OCI-LY3 (cell line): Measurements from ENCODE around the gene PICALM.
A peak's percentile ranks its signal among the peaks of the same experiment; 100 is the strongest.

Experiments
- H2AFZ ChIP-seq: fragments of 200-600, 300-600 bp; shearing (Covaris generic); 2 replicates; pipeline ENCODE4 v1.6.0; 2014; ENCODE audit warnings: antibody characterized with exemption, low read depth, low read length
- H3K27ac ChIP-seq: fragments of 200-600, 300-600 bp; sonication (generic); 2 replicates; pipeline ENCODE4 v1.5.1; 2014; ENCODE audit warnings: mild to moderate bottlenecking, low read length, moderate library complexity, mixed read lengths
- H3K27me3 ChIP-seq: fragments of 200-600, 300-600 bp; sonication (generic); 2 replicates; pipeline ENCODE4 v1.6.1; 2014; ENCODE audit warnings: low read depth, low read length, mixed read lengths
- H3K36me3 ChIP-seq: fragments of 200-600, 300-600 bp; sonication (generic); replicated peaks from 2 replicates; pipeline ENCODE3; 2014; ENCODE audit warnings: low read depth, low read length, mixed read lengths
- H3K4me1 ChIP-seq: fragments of 300-600, 200-600 bp; sonication (generic); 2 replicates; pipeline ENCODE4 v1.6.1; 2014; ENCODE audit warnings: low read length, mixed read lengths
- H3K4me2 ChIP-seq: fragments of 200-600, 300-600 bp; sonication (generic); 2 replicates; pipeline ENCODE4 v1.6.1; 2014; ENCODE audit warnings: low read length, mixed read lengths
- H3K4me3 ChIP-seq: fragments of 300-600, 200-600 bp; sonication (generic); 2 replicates; pipeline ENCODE4 v1.5.1; 2014; ENCODE audit warnings: antibody characterized with exemption, mild to moderate bottlenecking, low read length, moderate library complexity
- H3K79me2 ChIP-seq: fragments of 300-600, 200-600 bp; shearing (Covaris generic); 2 replicates; pipeline ENCODE4 v1.6.1; 2014; ENCODE audit warnings: mild to moderate bottlenecking, low read length, mixed read lengths
- H3K9ac ChIP-seq: fragments of 300-600, 200-600 bp; shearing (Covaris generic); 2 replicates; pipeline ENCODE4 v1.6.0; 2014; ENCODE audit warnings: mild to moderate bottlenecking, low read length, moderate library complexity
- H3K9me3 ChIP-seq: fragments of 200-600, 300-600 bp; shearing (Covaris generic); 2 replicates; pipeline ENCODE4 v1.6.1; 2014; ENCODE audit warnings: low read length, mixed read lengths; ENCODE audit not compliant: insufficient read depth
- H4K20me1 ChIP-seq: fragments of 200-600, 300-600 bp; sonication (generic); 2 replicates; pipeline ENCODE4 v1.6.1; 2016; ENCODE audit warnings: low read length, mixed read lengths; ENCODE audit not compliant: insufficient read depth
- EZH2phosphoT487 ChIP-seq: fragments of 200-600 bp; shearing (Covaris generic); IDR thresholded peaks from 2 replicates; pipeline ENCODE4 v1.6.1; 2018; ENCODE audit warnings: antibody characterized with exemption, mixed run types, low read depth
- TF ChIP-seq, protein P1 (sequence below): fragments of 200-600, 300-600 bp; sonication (generic); IDR thresholded peaks from 2 replicates; pipeline ENCODE4 v1.5.1; 2014; ENCODE audit warnings: antibody characterized with exemption, low read length, low read depth

PICALM gene

DNA sequence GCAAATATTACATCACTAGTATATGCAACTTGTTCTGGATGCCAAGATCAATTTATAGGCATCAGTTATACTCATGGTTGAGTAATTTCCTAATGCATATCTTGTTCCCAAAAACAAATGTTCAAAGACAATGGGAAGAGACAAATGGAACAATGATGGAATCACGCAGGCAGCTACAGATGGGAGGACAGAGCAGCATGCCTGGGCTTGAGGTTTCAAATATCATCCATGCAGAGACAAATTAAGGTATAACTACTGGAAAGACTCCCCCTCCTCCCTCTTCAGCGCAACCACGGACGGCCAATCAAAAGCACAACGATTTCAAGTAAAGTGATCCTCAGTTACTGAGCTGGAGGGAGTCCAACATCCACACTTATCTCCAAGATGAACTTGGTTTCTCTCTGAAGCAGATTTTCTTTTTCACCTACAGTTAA lies 106.9 kb downstream of the PICALM start:
- Histone ChIP-seq H3K79me2 (peaks cover 16% of the 10 kb centered on the region), H3K4me3 (no peak overlapping the region), H3K27ac (no peak overlapping the region), H4K20me1 (peaks cover 36% of the 10 kb centered on the region), H3K4me2 (no peak overlapping the region), H3K27me3 (no peaks in the 10 kb centered on the region), H2AFZ (no peak overlapping the region), H3K9ac (no peak overlapping the region), H3K36me3 (peaks cover 79% of the 10 kb centered on the region), H3K9me3 (no peaks in the 10 kb centered on the region), H3K4me1 (peaks cover 28% of the 10 kb centered on the region)
- TF ChIP-seq EZH2phosphoT487: no peak
- TF ChIP-seq, protein P1, sequence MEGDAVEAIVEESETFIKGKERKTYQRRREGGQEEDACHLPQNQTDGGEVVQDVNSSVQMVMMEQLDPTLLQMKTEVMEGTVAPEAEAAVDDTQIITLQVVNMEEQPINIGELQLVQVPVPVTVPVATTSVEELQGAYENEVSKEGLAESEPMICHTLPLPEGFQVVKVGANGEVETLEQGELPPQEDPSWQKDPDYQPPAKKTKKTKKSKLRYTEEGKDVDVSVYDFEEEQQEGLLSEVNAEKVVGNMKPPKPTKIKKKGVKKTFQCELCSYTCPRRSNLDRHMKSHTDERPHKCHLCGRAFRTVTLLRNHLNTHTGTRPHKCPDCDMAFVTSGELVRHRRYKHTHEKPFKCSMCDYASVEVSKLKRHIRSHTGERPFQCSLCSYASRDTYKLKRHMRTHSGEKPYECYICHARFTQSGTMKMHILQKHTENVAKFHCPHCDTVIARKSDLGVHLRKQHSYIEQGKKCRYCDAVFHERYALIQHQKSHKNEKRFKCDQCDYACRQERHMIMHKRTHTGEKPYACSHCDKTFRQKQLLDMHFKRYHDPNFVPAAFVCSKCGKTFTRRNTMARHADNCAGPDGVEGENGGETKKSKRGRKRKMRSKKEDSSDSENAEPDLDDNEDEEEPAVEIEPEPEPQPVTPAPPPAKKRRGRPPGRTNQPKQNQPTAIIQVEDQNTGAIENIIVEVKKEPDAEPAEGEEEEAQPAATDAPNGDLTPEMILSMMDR: no peak

DNA sequence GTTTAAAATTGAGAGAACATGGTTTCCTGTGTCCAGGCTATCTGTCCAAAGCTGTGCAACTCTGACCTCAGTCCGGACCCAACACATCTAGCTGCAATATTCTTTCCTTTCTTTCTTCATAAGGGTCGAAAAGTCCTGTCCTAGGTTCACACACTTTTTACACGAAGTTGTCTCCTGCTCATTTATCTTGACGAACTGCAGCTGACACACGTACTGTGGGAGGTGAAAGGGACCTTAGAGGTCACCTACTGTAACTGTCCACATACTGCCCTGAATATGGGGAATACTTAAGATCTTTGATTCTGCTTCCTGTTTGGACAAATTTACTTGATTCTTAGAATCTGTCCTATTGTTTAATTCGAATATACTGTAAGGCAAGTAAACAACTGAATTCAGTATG lies 107.8 kb downstream of the PICALM start:
- TF ChIP-seq, protein P1: no peak
- no peak for TF ChIP-seq EZH2phosphoT487
- Histone ChIP-seq H3K36me3 (peaks cover 79% of the 10 kb centered on the region), H3K27me3 (no peaks in the 10 kb centered on the region), H3K9me3 (no peaks in the 10 kb centered on the region), H3K4me2 (peak overlapping the region; percentile 40), H3K4me3 (0 out of 2 replicates have a peak overlapping the region, but pooled peaks have one; percentile 10), H3K9ac (no peak overlapping the region), H2AFZ (no peak overlapping the region), H4K20me1 (peaks cover 36% of the 10 kb centered on the region), H3K4me1 (peaks cover 28% of the 10 kb centered on the region), H3K79me2 (peaks cover 14% of the 10 kb centered on the region), H3K27ac (0 out of 2 replicates have a peak overlapping the region, but pooled peaks have one; percentile 13)

DNA sequence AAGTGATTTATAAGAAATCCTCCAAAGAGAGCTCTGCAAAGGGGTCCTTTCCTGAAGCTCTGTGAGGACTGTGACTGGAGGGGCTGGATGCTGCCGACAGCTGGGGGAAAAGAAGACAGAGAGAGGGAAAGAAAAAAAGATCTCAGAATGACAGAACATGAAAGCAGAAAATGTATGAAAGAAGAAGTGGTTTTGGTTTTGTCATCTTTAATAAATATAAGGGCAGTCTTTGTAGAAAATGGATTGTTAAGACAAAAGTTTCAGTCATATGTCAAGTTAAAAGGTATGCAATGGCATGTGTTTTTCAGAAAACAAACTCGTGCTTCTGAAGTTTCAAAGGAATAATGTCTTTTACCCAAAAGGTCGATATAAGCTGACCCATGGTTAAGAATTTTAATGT lies 108.2 kb downstream of the PICALM start:
- peak overlapping the region; percentile 40; the same call in 1 of the 2 replicates for H3K4me2 ChIP-seq
- peaks cover 12% of the 10 kb centered on the region for H3K79me2 ChIP-seq
- no peaks in the 10 kb centered on the region for H3K9me3 ChIP-seq
- peaks cover 28% of the 10 kb centered on the region for H3K4me1 ChIP-seq
- H3K4me3 ChIP-seq: no peak overlapping the region
- peaks cover 36% of the 10 kb centered on the region for H4K20me1 ChIP-seq
- TF ChIP-seq, protein P1: no peak
- TF ChIP-seq EZH2phosphoT487: no peak
- peak overlapping the region; percentile 13; the same call in 1 of the 2 replicates for H3K27ac ChIP-seq
- H2AFZ ChIP-seq: no peak overlapping the region
- no peaks in the 10 kb centered on the region for H3K27me3 ChIP-seq
- H3K36me3 ChIP-seq: peaks cover 81% of the 10 kb centered on the region
- no peak overlapping the region for H3K9ac ChIP-seq

DNA sequence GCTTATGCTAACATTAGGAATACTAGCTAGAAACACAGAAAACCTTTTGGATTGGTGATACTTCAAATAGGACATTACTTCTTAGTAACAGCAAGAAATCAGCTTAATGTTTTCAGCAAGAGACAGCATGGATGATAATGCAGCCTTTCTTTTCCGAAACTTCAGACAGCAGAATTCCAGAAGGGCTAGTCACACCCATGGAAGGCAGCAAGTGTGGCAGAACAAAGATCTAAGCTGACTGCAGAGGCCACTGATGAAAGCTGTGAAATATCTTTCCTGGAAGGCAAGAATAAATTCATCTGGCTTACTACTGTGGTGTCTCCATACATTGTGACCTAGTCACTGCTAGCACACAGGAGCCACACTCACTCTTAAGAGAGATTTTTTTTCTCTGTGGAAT lies 113.4 kb downstream of the PICALM start:
- peaks cover 5% of the 10 kb centered on the region for H4K20me1 ChIP-seq
- H3K9me3 ChIP-seq: 0 out of 2 replicates have a peak, but pooled peaks cover 4% of the 10 kb centered on the region
- peaks cover 66% of the 10 kb centered on the region for H3K36me3 ChIP-seq
- H3K27ac ChIP-seq: no peak overlapping the region
- no peaks in the 10 kb centered on the region for H3K27me3 ChIP-seq
- no peak for TF ChIP-seq EZH2phosphoT487
- TF ChIP-seq, protein P1: no peak
- H3K79me2 ChIP-seq: no peaks in the 10 kb centered on the region
- no peak overlapping the region for H3K9ac ChIP-seq
- H2AFZ ChIP-seq: no peak overlapping the region
- no peak overlapping the region for H3K4me2 ChIP-seq
- H3K4me3 ChIP-seq: no peak overlapping the region
- H3K4me1 ChIP-seq: peaks cover 5% of the 10 kb centered on the region
